Measurements from ENCODE around the gene RPL7L1.

DNA sequence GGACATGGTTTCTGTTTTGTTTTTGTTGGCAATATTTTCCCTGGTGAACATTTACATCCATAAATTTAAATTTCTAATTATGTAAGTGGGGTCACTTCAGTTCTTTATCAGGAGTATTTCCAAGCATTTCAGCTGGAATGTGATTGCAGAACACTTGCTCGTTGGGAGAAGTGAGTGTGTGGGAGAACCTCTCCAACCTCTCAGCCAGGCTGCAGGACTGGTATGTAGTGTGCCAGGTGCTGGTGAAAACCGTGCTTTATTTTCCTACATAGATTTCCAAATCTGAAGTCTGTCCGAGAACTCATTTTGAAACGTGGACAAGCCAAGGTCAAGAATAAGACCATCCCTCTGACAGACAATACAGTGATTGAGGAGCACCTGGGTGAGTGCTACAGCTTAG is 6.3 kb downstream of the RPL7L1 start:
- TF ChIP-seq TAF1 (IDR thresholded peaks at IDR 0.05; ENCODE audit: low read depth, low read length) = no peak
- no peak for TF ChIP-seq POLR2A (IDR thresholded peaks at IDR 0.05; ENCODE audit: low read depth, low read length)
- no peak for TF ChIP-seq PAX5 (IDR thresholded peaks at IDR 0.05; ENCODE audit: insufficient read depth, low read length, severe bottlenecking)
- no peak for TF ChIP-seq POLR2AphosphoS5 (IDR thresholded peaks at IDR 0.05; ENCODE audit: low read depth, low read length)
- TF ChIP-seq SPI1 (IDR thresholded peaks at IDR 0.05; ENCODE audit: low read depth, low read length) = no peak
